GM21423 (cell line): ENCODE data around the gene PDS5A.
"Not testable (repeated sequence)": the region's sequence is repeated elsewhere in the genome, so short reads cannot be mapped to it uniquely, and the experiment has no call there.

ENCODE experiments used
- ATAC-seq: cut with Tn5 transposase; IDR thresholded peaks from one replicate; pipeline ENCODE4 v1.9.1; 2021; ENCODE audit warnings: mild to moderate bottlenecking, moderate library complexity; ENCODE audit not compliant: unreplicated experiment

PDS5A gene

DNA sequence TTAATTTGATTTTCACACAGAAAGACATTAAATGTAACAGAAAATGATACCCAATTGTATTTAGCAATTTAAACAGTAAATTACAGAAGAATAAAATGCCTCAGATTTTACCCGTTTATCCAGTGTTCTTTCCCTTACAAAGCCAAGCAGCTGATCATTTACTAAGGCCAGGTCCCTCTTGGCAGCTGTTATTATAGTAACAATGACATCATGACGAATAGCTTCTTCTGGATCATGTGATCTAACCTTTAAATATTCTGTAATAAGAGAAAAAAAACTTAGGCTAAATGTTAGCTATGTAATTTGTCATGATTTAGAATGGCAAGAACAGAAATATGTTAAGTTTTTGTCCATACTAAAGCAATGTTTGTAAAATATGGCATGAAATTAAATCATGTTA lies 69.4 kb downstream of the PDS5A start:
- no peak for ATAC-seq

DNA sequence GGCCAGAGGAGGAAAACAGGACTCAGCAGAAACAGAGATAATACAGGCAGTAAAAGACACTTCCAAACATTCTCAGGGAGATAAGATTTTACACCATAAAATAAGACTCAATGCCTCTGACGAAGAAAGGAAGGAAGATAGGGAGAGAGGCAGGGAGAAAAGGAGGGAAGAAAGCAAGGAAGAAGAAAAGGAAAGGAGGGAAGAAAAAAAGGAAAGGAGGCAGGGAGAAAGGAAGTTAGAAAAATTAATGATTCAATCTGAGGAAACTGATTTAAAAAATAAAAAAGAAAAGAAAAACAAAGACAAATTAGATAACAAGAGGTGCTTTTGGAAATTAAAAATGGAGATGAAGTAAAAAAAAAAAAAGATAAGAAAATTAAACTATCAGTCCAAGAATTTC lies 72.1 kb downstream of the PDS5A start:
- ATAC-seq, result no peak

DNA sequence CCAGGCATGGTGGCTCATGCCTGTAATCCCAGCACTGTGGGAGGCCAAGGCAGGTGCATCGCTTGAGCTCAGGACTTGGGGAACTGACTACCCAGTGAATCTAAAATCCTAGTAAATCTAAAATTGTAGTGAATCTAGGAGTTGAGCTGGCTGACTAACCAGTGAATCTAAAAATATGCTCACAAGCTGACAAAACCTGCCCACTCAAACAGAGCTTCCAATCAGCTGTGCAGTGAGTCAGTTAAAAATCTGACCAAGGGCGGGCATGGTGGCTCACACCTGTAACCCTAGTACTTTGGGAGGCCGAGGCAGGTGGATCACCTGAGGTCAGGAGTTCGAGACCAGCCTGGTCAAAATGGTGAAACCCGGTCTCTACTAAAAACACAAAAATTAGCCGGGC lies 72.7 kb downstream of the PDS5A start:
- ATAC-seq, result not testable (repeated sequence)

DNA sequence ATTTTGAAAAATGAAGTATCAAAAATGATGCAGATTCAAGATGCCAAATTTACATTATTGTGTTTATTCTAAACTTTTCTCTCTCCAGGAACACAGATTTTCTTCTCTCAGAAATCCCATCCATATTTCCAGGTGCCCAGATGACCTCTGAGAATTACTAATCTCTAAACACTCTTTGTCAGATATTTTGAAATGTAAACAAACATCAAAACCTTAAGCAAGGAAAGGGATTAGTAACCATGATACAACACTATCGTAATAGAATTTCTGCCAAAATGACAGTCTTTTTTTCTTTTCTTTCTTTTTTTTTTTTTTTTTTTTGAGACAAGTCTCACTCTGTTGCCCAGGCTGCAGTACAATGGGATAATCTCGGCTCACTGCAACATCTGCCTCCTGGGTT lies 76.7 kb downstream of the PDS5A start:
- ATAC-seq, result no peak

DNA sequence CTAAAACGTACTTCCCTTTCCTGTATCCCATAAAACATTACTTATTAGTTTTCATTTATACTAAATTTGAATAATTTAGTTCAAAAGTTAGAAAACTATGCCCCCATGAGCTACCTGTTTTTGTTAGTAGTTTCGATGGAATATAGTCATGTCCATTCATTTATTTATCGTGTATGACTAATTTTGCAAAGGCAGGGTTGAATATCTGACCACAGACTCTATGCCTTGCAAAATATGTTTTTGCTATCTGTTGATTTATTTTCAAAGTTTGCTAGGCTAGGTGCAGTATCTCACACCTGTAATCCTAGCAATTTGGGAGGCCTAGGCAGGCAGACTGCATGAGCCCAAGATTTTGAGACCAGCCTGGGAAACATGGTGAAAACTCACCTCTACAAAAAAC lies 78.4 kb downstream of the PDS5A start:
- no peak for ATAC-seq

DNA sequence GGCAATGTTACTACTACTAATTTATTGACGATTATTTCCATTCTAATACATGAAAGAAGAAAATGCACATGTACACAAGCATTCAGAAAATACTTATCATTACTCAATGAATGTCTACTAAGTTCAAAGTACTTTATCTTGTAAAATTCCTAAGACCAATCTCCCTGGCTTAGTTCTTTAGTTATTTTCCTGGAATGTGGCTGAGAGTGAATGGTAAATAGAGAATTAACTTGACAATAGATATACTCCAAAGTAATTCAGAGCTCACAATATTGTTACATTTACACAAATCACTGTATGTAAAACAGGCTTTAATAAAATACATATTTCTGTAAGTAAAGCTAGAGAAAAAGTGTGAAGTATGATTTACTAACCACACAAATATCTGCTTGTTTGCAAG lies 79.7 kb downstream of the PDS5A start:
- ATAC-seq, result no peak

DNA sequence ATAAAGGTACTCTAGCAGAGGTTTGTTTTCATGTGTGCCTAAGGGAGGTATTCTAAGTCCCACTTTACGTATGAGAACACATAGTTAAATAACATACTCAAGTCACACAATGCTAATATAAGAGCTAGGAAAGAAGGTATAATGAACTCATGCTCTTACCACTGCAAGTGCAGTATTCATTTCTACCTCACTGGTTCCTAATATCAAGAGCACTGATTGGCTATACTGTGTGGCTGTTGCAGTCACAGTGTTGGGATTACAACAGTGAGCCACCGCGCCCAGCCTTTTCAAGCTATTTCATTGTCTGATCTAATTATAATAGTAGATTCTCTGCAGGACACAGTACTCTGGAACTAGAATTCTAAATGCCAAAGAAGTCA lies 84.0 kb downstream of the PDS5A start:
- no peak for ATAC-seq

DNA sequence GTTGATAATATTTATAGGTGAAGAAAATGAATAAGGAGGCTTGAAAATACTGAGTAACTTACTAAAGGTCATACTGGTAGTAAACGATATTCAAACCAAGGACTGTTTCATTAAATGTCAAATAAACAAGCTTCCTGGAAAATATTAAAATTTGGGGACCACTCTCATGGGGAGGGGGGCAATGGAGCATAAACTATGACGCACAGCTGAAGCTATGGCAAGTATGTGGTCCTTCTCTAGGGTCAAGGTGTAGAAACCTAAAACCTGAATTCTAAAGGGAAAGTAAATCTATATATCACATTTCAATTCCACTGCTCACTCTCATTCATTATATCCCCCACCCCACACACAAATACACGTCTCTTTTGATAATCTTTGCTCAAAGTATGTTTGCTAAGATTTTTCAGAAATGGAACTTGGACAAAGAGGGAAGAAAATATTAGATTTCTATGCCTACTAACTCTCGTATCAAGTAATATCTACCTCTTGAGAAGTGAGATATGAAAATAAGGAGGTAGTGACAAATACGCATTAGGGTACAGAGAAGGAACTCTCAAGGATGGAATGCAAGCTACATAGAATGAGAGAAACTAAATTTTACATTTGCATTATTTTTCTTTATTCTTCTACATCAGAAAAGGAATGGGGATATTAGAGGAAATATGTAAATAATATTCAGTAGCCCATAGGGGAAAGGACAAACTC lies 84.6 kb downstream of the PDS5A start:
- no peak for ATAC-seq

DNA sequence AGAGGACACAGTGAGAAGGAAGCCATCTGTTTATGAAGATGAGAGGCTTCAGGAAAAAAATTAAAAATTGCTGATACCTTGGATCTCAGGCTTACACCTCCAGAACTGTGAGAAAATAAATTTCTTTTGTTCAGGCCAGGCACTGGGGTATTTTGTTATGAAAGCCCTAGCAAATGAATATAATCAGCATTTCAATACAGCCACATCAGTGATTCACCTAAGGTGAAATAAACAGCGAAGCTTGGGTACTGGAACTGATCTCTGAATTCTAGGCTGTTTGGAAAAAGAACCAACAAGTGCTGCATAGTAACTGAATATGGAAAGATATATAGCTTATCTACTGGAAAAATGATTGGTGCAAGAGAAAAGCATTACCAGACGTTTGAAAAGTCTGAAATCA lies 88.5 kb downstream of the PDS5A start:
- no peak for ATAC-seq

DNA sequence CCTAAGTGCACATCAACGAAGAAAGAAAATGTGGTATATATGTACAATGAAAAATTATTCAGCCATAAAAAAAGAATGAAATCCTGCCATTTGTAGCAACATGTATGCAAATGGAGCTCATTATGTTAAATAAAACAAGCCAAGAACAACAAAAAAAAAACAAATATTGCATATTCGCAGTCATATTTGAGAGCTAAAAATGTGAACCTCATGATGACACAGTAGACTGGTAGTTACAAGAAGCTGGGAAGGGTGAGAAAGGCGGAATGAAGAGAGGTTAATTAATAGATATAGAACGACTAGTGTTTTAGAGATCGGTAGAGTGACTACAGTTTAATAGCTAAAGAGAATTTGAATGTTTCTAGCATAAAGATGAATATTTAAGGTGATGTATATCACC lies 89.2 kb downstream of the PDS5A start:
- ATAC-seq, result no peak

DNA sequence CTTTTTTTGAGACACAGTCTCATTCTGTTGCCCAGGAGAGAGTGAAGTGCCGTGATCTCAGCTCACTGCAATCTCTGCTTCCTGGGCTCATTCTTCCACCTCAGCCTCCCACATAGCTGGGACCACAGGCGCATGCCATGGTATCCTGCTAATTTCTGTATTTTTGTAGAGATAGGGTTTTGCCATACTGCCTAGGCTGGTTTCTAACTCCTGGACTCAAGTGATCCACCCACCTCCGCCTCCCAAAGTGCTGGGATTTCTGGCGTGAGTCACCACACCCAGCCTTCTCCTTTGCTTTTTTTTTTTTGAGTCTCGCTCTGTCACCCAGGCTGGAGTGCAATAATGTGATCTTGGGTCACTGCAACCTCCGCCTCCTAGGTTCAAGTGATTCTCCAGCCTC lies 94.1 kb downstream of the PDS5A start:
- ATAC-seq, result no peak

DNA sequence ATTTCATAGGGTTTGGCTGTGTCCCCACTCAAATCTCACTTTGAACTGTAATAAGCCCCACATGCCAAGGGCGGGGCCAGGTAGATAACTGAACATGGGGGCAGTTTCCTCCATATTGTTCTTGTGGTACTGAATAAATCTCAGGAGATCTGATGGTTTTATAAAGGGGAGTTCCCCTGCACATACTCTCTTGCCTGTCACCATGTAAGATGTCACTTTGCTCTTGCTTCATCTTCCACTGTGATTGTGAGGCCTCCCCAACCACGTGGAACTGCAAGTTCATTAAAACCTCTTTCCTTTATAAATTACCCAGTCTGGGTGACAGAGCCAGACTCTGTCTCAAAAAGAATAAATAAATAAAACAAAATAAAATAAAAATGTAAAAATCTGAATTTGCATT lies 95.9 kb downstream of the PDS5A start:
- no peak for ATAC-seq

DNA sequence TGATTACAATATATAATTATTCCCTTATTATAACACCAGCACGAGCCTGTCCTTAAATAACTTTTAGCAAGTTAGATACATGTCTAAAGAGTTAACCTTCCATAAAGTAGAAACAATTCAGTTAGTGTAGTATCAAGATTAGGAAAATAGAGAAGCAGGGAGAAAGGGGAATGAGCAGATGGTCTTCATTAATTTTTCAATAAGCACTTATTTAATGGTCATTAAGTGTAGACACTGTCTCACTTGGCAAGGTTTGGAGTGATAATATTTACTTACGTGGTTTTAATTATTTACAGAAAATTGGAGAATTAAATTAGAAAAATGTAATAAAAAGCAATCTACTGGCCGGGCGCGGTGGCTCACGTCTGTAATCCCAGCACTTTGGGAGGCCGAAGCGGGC lies 99.7 kb downstream of the PDS5A start:
- no peak for ATAC-seq

DNA sequence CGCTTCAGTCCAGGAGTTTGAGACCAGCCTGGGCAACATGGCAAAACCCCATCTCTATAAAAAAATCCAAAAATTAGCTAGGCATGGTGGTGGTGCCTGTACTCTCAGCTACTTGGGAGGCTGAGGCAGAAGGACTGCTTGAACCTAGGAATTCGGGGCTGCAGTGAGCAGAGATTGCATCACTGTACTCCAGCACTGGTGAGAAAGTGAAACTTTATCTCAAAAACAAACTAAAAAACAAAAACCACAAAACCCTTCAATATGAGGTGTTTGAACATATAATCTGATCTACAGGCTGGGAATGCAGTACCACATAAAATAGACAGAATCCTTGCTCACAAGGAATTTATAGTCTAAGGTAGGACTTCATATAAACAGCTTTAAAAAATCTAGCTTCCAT lies 103.9 kb downstream of the PDS5A start:
- no peak for ATAC-seq

DNA sequence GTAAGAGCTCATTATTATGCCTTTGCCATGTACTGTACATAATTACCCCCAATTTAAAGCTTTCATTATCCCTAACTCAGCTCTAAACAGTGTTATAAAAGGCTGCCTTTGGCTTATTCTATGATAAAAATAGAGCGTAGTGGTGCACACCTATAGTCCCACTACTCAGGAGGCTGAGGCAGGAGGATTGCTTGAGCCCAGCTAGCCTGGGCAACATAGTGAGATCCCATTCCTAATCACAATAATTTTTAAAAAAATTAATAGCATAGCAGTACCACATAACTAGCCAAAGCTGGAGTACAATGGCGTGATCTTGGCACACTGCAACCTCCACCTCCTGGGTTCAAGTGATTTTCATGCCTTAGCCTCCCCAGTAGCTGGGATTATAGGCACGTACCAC lies 112.4 kb downstream of the PDS5A start:
- ATAC-seq, result no peak

DNA sequence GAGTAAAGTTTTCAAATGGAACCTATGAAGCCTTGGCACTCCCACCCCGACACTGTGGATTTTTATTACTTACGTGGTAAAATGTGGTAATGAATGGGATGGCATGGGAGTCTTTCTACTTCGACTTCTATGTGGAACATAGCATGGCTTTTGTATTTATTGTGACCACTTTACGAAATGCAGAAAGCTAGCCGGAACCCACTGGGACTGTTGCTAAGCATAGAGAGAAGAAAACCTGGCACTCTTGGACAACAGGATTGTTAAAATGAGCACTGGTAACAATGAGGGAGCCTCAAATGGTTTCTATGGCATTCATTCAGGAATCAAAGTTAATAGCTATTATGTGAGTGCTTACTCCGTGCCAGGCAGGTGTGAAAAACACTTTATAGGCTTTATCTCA lies 113.3 kb downstream of the PDS5A start:
- ATAC-seq, result no peak

DNA sequence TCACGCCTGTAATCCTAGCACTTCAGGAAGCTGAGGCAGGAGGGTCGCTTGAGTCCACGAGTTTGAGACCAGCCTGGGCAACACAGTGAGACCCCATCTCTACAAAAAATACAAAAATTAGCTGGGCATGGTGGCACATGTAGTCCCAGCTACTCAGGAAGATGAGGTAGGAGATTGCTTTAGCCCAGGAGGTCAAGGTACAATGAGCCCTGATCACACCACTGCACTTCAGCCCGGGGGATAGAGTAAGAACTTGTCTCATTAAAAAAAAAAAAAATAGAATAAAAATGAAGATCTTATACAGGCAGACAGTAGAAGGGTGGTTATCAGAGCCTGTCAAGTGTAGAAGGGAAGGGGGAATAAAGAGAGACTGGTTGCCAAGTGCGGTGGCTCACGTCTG lies 116.9 kb downstream of the PDS5A start:
- ATAC-seq, result no peak

DNA sequence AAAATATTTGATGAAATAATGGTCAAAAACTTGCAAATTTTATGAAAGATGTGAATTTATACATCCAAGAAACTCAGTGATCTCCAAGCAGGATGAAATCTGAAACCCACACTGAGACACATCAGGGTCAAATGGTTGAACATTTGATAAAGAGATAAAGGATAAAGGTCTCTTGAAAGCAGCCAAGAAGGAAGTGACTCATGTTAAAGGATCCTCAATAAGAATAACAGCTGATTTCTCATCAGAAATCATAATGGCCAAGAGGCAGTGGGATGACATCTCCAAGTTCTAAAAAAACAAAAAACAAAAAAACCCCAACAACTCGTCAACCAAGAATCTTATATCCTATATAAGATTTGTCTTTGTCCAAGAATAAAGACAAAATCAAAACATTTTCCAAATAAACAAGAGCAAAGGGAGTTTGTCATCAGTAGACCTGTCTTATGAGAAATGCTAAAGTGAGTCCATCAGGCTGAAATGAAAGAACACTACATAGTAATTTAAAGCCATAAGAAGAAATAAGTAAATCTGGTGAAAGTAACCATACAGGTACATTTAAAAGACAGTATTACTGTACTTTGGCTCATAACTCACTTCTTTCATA lies 121.7 kb downstream of the PDS5A start:
- ATAC-seq, result no peak

DNA sequence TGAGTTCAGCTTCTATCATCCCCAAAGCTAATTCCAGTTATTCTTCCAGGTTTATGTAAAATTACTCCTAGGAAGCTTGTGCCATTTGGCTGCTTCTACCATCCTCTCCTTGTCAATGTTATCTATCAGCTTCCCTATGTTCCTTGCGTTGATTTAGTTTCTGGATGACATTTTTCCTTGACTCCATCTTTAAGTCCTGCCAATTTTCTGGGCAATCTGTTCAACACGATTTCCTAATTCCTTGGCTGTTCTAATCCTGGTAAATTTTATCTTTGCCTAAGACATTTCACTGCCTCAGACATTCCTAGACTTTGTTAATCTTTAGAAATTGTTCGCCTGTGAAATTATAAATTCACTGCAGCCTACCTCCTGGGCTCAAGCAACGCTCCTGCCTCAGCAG lies 125.1 kb downstream of the PDS5A start:
- no peak for ATAC-seq

DNA sequence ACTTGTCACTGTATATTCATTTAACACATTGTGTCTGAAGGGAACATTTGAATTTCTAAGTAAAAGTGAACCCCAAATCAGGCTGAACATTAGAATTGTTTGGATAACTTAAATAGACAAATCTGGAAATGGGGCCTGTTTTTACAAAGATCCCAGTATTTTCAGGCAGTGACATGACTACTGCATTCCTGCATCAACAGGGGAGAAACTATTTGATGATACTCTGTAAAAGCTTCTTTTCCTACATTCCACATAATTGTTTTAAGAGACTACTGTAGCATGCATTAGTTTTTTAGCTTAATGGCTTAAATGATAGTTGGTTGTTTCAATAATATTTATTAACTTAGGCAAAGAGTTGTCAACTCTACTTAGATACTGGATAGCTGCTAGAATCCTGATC lies 127.0 kb downstream of the PDS5A start:
- no peak for ATAC-seq

DNA sequence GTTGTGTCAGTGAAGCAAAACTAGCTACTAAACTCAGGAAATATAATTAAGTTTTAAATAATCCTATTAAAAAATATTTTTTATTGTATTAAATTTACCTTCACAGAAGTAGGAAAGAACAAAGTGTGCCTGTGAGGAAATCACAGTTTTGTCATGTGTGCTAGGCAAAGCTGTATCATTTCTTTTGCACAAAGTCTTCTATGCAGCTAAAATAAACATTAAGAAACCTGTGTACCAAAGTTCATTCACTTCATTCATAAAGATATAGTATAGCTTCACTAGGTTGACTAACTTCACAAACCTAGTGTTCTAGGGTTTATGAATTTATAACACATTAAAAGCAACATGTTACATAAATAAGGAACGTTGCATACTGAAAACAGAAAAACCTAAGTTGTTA lies 131.0 kb downstream of the PDS5A start:
- no peak for ATAC-seq

DNA sequence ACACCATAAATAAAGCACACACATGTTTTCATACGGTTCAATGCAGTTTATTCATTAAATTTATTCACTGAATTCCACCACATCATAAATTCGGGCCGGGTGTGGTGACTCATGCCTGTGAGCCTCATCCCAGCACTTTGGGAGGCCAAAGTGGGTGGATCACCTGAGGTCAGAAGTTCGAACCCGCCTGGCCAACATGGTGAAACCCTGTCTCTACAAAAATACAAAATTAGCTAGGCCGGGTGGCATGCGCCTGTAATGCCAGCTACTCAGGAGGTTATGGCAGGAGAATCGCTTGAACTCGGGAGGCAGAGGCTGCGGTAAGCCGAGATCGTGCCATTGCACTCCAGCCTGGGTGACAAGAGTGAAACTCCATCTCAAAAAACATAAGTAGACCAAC lies 131.6 kb downstream of the PDS5A start:
- no peak for ATAC-seq

DNA sequence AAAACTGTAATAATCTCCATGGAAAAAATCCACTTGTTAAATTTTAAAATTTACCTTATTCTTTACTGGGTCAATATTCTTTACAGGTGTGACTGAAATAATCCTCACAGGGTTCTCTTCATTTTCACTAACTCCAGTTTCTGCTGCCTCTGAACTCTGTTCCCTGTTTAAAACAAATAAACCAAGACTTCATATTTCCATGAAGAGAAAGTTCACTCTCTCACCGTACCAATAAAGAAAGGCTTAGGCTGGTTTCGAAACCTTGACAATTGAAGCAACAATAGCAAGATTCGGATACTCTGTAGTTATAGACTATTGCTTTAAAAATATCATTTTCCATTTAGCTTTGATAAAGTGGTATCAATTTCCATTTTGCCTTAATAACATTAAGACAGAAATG lies 135.8 kb downstream of the PDS5A start:
- no peak for ATAC-seq
